Stomach (tissue), 4 donors: ENCODE measurements around the gene INS.

Source experiments
- EP300 ChIP-seq: sonication (generic); formaldehyde crosslinking; IDR thresholded peaks from one replicate; pipeline ENCODE4 v1.6.1; 2017; ENCODE audit warnings: antibody characterized with exemption
- POLR2A ChIP-seq, 4 donors: fragments of 450-650 bp; IDR thresholded peaks; one replicate each; pipeline ENCODE4 v1.6.1; 2016; ENCODE audit warnings: antibody characterized with exemption in 4 of 4, control low read depth in 2 of 4, mild to moderate bottlenecking in 1 of 4, moderate library complexity in 1 of 4
- POLR2AphosphoS5 ChIP-seq, 3 donors: sonication (generic); formaldehyde crosslinking; IDR thresholded peaks; one replicate each; pipeline ENCODE4 v1.6.1; 2016; ENCODE audit warnings: antibody characterized with exemption in 3 of 3
- TF ChIP-seq, protein P1 (sequence below), 7 experiments: fragments of 450-650 bp in 4 of 7; fragments of 200-600 bp in 3 of 7; sonication (generic) in 3 of 7; IDR thresholded peaks; one replicate each; pipeline ENCODE4 v1.5.1; 2016 to 2019; ENCODE audit warnings: antibody characterized with exemption in 7 of 7, control low read depth in 2 of 7, mild to moderate bottlenecking in 1 of 7

DNA sequence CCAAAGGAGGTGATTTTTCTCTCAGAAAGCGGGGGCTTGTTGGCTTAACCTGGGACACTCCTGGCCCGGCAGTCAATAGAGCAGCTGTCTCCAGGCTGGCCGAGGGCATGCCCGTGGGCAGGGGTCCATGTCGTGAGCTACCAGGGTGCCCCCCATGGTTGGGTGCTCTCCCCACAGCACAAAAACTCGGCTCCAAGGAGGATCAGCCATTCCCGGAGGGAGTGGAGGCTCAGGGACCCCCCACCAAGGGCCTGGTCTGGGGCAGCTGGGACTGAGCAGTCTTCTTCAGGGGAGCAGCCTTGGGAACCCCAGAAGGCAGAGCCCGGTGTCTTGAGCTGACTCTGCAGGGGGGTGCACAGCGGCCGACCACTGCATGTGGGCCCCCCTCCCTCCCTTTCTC is 31.4 kb upstream of the INS start:
- TF ChIP-seq POLR2AphosphoS5 (IDR thresholded peaks at IDR 0.05): no peak
- TF ChIP-seq, protein P1, sequence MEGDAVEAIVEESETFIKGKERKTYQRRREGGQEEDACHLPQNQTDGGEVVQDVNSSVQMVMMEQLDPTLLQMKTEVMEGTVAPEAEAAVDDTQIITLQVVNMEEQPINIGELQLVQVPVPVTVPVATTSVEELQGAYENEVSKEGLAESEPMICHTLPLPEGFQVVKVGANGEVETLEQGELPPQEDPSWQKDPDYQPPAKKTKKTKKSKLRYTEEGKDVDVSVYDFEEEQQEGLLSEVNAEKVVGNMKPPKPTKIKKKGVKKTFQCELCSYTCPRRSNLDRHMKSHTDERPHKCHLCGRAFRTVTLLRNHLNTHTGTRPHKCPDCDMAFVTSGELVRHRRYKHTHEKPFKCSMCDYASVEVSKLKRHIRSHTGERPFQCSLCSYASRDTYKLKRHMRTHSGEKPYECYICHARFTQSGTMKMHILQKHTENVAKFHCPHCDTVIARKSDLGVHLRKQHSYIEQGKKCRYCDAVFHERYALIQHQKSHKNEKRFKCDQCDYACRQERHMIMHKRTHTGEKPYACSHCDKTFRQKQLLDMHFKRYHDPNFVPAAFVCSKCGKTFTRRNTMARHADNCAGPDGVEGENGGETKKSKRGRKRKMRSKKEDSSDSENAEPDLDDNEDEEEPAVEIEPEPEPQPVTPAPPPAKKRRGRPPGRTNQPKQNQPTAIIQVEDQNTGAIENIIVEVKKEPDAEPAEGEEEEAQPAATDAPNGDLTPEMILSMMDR (IDR thresholded peaks at IDR 0.05): no peak
- no peak for TF ChIP-seq POLR2A (IDR thresholded peaks at IDR 0.05)
- TF ChIP-seq EP300: no peak
